ENCODE measurements around the gene WWOX.

Gene WWOX

GRCh38 chr16:79261944-79262552 lies 1162.6 kb downstream of the WWOX start:
- TF ChIP-seq TAF1 (IDR thresholded peaks at IDR 0.05; ENCODE audit: borderline replicate concordance, insufficient read depth, low read length) (no peak), POLR2AphosphoS5 (IDR thresholded peaks at IDR 0.05; ENCODE audit: low read depth, low read length) (no peak), REST (IDR thresholded peaks at IDR 0.05; ENCODE audit: insufficient read depth in 1 of 2, low read depth in 2 of 2, low read length in 2 of 2) (no peak), SIN3A (IDR thresholded peaks at IDR 0.05; ENCODE audit: borderline replicate concordance, insufficient read depth, low read length) (no peak), FOXP2 (optimal IDR thresholded peaks at IDR 0.05; ENCODE audit: borderline replicate concordance, extremely low read depth, extremely low read length, insufficient read depth) (no peak)
